MM.1S (cell line): Measurements from ENCODE around the gene NTMT1.

Source experiments
- DNase-seq: peaks from one replicate; pipeline ENCODE4 v3.0.0-alpha.2; 2015
- H2AFZ ChIP-seq: fragments of 300-600 bp; sonication (generic); 2 replicates; pipeline ENCODE4 v1.6.0; 2016; ENCODE audit warnings: antibody characterized with exemption, low read length
- H3F3A ChIP-seq: fragments of 300-600 bp; sonication (generic); 2 replicates; pipeline ENCODE4 v1.6.1; 2016; ENCODE audit warnings: mild to moderate bottlenecking, antibody characterized with exemption, low read length, moderate library complexity, mixed read lengths; ENCODE audit not compliant: insufficient read depth
- H3K27ac ChIP-seq: fragments of 300-600 bp; sonication (generic); 2 replicates; pipeline ENCODE4 v1.5.1; 2016; ENCODE audit warnings: mild to moderate bottlenecking, low read length
- H3K27me3 ChIP-seq: fragments of 300-600 bp; sonication (generic); replicated peaks from 2 replicates; pipeline ENCODE4 v1.6.0; 2016; ENCODE audit warnings: low read length; ENCODE audit not compliant: insufficient read depth
- H3K36me3 ChIP-seq: fragments of 300-600 bp; sonication (generic); replicated peaks from 2 replicates; pipeline ENCODE4 v1.6.1; 2016; ENCODE audit warnings: mild to moderate bottlenecking, low read length, mixed read lengths; ENCODE audit not compliant: insufficient read depth
- H3K4me1 ChIP-seq: fragments of 300-600 bp; sonication (generic); 2 replicates; pipeline ENCODE4 v1.6.1; 2016; ENCODE audit warnings: low read length, mixed read lengths
- H3K4me2 ChIP-seq: fragments of 300-600 bp; sonication (generic); 2 replicates; pipeline ENCODE4 v1.6.0; 2016; ENCODE audit warnings: low read depth, low read length
- H3K4me3 ChIP-seq: fragments of 300-600 bp; sonication (generic); 2 replicates; pipeline ENCODE4 v1.5.1; 2016; ENCODE audit warnings: low read length, mixed read lengths
- H3K79me2 ChIP-seq: fragments of 300-600 bp; sonication (generic); 2 replicates; pipeline ENCODE4 v1.6.1; 2016; ENCODE audit warnings: mixed run types, low read length, mixed read lengths
- H3K9ac ChIP-seq: fragments of 300-600 bp; sonication (generic); 2 replicates; pipeline ENCODE4 v1.6.1; 2016; ENCODE audit warnings: low read length, mixed read lengths
- H3K9me2 ChIP-seq: fragments of 300-600 bp; sonication (generic); replicated peaks from 2 replicates; pipeline ENCODE4 v1.6.1; 2016; ENCODE audit warnings: mild to moderate bottlenecking, low read length, mixed read lengths; ENCODE audit not compliant: insufficient read depth
- H3K9me3 ChIP-seq: fragments of 300-600 bp; sonication (generic); replicated peaks from 2 replicates; pipeline ENCODE4 v1.6.1; 2016; ENCODE audit warnings: mild to moderate bottlenecking, low read length, mixed read lengths; ENCODE audit not compliant: insufficient read depth
- H4K20me1 ChIP-seq: fragments of 300-600 bp; sonication (generic); 2 replicates; pipeline ENCODE4 v1.6.1; 2016; ENCODE audit warnings: mild to moderate bottlenecking, low read length, moderate library complexity, mixed read lengths; ENCODE audit not compliant: insufficient read depth
- CTCF ChIP-seq: fragments of 300-600 bp; sonication (generic); IDR thresholded peaks from 2 replicates; pipeline ENCODE4 v1.5.1; 2016; ENCODE audit warnings: antibody characterized with exemption, low read length, mixed read lengths
- EZH2 ChIP-seq: fragments of 300-600 bp; sonication (generic); optimal IDR thresholded peaks from 2 replicates; pipeline ENCODE3; 2017; ENCODE audit warnings: low read depth, mild to moderate bottlenecking, antibody characterized with exemption, low read length, mixed read lengths
- EZH2phosphoT487 ChIP-seq: fragments of 300-600 bp; sonication (generic); IDR thresholded peaks from 2 replicates; pipeline ENCODE4 v1.6.1; 2018; ENCODE audit warnings: antibody characterized with exemption, low read length

NTMT1 gene

GRCh38 chr9:129676975-129677374 is 51.0 kb downstream of the NTMT1 start:
- Histone ChIP-seq H3K4me3 (no peak overlapping the region), H3K9ac (no peak overlapping the region), H4K20me1 (no peaks in the 10 kb centered on the region), H3K4me2 (no peak overlapping the region), H3K27ac (no peak overlapping the region), H3K79me2 (no peaks in the 10 kb centered on the region), H3K9me3 (no peaks in the 10 kb centered on the region), H3K4me1 (no peaks in the 10 kb centered on the region), H3F3A (no peaks in the 10 kb centered on the region), H3K9me2 (no peaks in the 10 kb centered on the region), H3K36me3 (no peaks in the 10 kb centered on the region), H3K27me3 (peaks cover 94% of the 10 kb centered on the region), H2AFZ (no peak overlapping the region)
- TF ChIP-seq CTCF, result no peak
- DNase-seq, result no peak

- no peaks in the 10 kb centered on the region for H4K20me1 ChIP-seq
- H3K27me3 ChIP-seq, result peaks cover 94% of the 10 kb centered on the region
- H3K4me2 ChIP-seq, result no peak overlapping the region
- H3K9me3 ChIP-seq, result no peaks in the 10 kb centered on the region
- DNase-seq, result no peak
- no peaks in the 10 kb centered on the region for H3K79me2 ChIP-seq
- H3K4me1 ChIP-seq, result no peaks in the 10 kb centered on the region
- H3K4me3 ChIP-seq, result no peak overlapping the region
- no peak overlapping the region for H2AFZ ChIP-seq
- H3K9me2 ChIP-seq, result no peaks in the 10 kb centered on the region
- H3K27ac ChIP-seq, result no peak overlapping the region
- H3F3A ChIP-seq, result no peaks in the 10 kb centered on the region
- TF ChIP-seq EZH2 (no peak), EZH2phosphoT487 (no peak), CTCF (no peak)
- no peaks in the 10 kb centered on the region for H3K36me3 ChIP-seq
- no peak overlapping the region for H3K9ac ChIP-seq
These were observed 51.5 kb downstream of the NTMT1 start for GRCh38 chr9:129677456-129677855.

- Histone ChIP-seq H4K20me1 (no peaks in the 10 kb centered on the region), H3K4me3 (no peak overlapping the region), H3K9ac (no peak overlapping the region), H3K9me3 (no peaks in the 10 kb centered on the region), H3K4me1 (no peaks in the 10 kb centered on the region), H3K4me2 (no peak overlapping the region), H3K27me3 (peaks cover 90% of the 10 kb centered on the region), H3K9me2 (no peaks in the 10 kb centered on the region), H3K36me3 (no peaks in the 10 kb centered on the region), H3F3A (no peaks in the 10 kb centered on the region), H3K27ac (no peak overlapping the region), H2AFZ (no peak overlapping the region), H3K79me2 (no peaks in the 10 kb centered on the region)
- DNase-seq, result no peak
- no peak for TF ChIP-seq CTCF
- TF ChIP-seq EZH2phosphoT487, result no peak
- TF ChIP-seq EZH2, result no peak
These were observed 52.9 kb downstream of the NTMT1 start for GRCh38 chr9:129678844-129679243.
